Activated CD8-positive, alpha-beta memory T cell treated with anti-CD3 and anti-CD28 coated beads, Interleukin-2, amount 50 U/mL, for 24 hours (primary cell): ENCODE data around the gene FAM107B.

Source experiments
- DNase-seq: peaks from one replicate; pipeline ENCODE4 v3.0.0-alpha.2; 2020; ENCODE audit errors: extremely low read depth

The FAM107B gene

DNA sequence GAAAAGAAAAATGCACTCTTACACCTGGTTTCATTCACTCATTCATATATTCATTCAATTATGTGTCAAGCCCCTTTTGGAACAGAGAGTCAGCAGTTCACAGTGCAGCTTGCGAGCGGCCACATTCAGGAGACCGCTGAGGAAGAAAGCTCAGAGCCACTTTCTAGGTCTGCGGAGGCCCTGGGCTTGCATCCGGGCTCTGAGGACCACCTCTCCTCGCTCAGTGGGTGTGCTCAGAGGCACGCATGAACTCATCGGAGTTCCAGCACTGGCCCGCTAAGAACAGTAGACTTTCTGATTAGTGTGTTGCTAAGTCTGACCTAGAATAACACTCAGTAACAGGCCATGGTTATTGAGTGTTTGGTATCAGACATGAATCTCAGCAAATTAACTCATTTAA lies 1.8 kb upstream of the FAM107B start:
- DNase-seq: no peak

DNA sequence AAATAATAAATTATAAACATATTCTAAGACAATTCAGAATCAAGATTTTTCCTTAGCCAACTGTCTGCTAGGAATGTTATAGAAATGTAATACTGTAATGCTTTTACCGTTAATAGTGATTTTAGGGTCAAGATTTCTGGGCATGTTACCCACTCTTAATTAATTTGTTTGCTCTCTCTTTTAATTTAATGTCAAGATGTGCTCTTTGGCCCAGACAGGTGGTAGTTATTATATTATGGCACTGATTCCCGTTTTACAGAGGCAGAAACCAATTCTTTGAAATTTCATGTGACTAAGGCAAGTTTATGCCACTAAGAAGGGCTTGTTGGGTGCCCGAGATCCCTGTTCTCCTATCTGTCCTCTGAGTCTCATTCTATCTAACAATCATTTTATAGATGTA lies 959 bp upstream of the FAM107B start:
- DNase-seq: no peak

- DNase-seq: no peak
Measured at GRCh38 chr10:14774214-14774580, 500 bp downstream of the FAM107B start.

DNA sequence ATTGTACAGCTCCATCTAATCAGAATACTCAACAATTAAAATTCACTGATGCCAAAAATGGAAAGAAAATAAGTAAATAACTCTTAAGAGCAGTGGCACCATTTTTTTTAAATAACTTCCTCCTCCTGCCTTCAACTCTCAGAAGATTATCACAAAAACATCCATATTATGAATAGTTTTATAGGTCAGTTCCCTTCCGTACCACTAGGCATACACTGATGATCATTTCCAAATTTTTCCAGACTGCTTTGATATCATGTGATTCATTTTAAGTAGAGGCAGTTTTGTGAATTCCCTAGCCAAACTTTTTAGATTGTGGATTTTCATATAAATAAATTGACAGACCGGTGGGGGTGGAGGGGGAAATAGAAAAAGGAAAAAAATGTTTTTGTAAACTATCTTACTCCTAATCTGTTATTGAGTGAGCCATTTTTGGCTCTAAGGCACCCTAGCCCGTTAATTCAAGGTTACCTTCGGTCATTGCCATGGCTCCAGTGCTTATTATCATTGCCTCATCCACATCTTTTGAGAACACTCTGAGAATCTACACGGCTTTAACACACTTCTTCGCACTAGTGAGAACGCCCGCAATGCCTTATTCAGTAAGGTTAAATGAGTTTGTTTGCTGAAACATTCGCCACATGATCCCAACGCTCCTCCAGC lies 1.0 kb downstream of the FAM107B start:
- DNase-seq: no peak

DNA sequence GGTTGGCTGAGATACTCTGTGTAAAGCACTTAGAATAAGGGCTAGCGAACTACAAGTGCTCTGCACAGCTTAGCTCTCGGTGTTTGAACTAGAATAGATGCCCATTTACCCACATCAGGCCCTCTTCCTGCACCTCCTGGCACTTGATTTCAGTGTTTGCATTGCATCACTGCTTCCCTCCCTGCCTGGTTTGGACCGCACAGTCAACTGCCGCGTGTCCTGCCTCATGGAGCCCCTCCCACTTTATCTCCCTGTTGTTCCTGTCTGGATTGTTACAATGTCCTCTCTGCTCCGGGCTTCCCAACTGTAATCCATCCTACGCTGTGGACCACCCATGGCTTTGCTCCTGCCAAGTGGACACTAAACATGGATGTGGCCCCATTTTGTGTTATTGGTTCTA lies 2.3 kb downstream of the FAM107B start:
- DNase-seq: no peak

DNA sequence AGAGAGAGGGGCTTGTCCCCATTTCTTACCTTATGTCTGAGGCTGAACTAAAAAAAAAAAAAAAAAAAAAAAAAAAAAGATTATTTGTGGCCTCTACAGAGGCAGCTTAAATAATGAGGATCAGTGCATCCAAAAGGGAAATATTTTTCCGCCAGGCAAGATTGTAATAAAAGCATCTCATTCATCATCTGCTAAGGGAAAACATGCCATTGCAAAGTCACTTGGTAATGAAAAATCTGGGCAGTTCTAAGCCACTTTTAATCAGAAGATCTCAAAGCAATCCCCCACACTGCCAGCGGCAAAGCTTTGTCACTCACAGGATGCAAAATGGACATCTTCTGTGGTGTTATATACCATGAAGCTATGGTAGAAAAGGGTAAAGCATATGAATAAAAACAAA lies 3.8 kb downstream of the FAM107B start:
- DNase-seq: no peak

DNA sequence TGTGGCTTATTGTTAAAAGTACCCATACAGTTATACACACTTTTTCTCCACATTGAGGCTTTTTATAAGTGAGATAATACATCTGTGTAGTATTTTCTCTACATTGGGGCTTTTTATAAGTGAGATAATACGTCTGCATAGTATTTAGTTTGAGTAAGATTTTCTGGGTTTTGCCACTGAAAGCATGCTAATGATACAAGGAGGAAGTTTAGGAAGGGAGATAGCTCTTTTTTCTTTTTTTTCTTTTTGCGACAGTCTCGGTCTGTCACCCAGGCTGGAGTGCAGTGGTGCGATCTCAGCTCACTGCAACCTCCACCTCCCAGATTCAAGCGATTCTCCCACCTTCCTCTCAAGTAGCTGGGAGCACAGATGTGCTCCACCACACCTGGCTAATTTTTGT lies 13.3 kb downstream of the FAM107B start:
- no peak for DNase-seq

DNA sequence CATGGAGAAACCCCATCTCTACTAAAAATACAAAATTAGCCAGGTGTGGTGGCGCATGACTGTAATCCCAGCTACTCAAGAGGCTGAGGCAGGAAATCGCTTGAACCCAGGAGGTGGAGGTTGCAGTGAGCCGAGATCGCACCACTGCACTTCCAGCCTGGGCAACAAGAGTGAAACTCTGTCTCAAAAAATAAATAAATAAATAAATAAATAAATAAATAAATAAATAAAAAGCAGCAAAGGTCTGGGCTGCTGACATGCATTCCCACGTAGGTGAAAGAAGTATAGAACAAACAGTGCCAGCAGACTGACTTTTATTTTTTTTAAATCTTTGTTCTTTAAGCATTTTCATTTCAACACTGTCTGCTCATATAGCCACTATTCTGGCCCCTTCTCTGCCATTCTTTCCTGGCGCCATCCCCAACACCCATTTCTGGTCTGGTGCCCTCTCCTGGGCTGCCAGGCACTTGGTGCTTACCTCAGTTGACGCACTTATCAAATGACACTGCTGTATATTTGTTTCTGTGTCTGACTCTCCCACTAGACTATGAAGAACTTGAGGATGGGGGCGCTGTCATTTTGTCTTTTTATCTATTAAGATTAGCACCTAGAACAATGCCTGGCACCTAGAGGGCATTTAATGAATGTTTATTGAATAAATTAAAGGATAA lies 15.6 kb downstream of the FAM107B start:
- DNase-seq: no peak

DNA sequence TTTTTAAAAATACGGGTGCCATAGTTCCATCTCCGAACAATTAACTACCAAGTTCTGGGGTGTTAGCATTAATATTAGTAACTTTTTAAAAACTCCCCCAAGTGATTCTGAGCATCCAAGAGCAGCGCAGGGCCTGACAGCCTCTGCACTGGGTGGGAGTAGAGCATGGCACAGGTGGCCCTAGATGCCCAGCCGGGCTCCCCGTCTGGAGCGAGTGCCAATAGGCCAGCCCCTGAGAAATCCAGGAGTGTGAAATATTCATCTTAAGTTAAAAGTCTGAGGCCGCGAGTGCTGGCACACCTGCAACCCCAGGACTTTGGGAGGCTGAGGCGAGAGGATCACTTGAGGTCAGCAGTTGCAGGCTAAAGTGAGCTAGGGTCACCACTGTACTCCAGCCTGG lies 16.2 kb downstream of the FAM107B start:
- DNase-seq: no peak

- DNase-seq: no peak
Measured at GRCh38 chr10:14757986-14758385, 16.7 kb downstream of the FAM107B start.

- no peak for DNase-seq
Measured at GRCh38 chr10:14757394-14757793, 17.3 kb downstream of the FAM107B start.

- DNase-seq: no peak
Measured at GRCh38 chr10:14753441-14753840, 21.3 kb downstream of the FAM107B start.

- no peak for DNase-seq
Measured at GRCh38 chr10:14751921-14752320, 22.8 kb downstream of the FAM107B start.

GRCh38 chr10:14751014-14751896 lies 23.4 kb downstream of the FAM107B start:
- no peak for DNase-seq

- no peak for DNase-seq
Measured at GRCh38 chr10:14749070-14749809, 25.5 kb downstream of the FAM107B start.

DNA sequence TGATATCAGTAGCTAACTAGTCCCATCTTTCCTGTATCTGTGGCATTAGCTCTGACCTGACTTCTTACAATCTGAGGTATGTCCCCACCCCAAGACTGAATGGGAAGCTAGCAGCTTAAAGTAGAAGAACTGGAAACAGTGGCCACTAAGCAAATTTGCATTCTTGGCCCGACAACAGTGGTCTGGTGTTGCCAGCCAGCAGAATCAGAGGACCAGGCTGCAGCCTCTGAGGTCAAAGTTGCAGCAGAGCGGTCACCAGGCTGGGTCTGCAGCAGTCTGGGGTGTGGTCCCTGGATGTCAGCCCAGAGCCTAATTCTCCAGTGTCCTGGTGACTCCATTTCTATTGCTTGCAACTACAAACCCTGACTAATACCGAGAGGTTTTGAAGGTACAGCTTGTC lies 26.3 kb downstream of the FAM107B start:
- DNase-seq: no peak

DNA sequence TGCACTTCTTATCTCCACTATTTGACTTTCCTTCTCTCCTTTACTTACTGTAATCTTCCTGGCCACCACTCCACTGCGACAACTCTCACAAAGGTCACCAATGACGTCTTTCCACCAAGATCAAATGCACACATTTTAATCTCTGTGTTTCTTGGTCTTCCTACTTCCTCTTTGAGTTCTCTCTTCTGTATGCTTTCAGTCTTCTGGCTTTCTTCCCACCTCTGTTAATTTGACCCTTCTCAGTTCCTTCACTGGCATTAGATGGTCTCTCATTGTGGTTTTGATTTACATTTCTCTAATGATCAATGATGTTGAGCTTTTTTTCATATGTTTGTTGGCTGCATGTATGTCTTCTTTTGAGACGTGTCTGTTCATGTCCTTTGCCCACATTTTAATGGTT lies 31.9 kb downstream of the FAM107B start:
- no peak for DNase-seq

DNA sequence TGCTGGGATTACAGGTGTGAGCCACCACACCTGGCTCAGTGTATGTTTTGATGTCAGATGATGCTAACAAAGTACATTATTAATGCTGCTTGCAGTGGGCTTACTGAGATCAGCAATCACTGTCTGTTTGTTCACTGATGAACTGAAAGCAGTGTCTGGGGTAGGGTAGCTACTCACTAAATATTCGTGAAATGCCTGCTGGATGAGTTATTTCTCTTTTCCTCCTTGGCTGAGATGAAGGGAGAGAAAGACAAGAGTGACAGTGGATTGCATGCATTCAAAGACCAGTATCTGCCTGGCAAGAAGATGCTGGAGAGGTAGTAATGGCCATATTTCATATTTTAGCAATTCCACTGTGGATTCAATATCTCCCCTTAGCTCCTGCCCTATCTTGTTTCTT lies 32.3 kb downstream of the FAM107B start:
- no peak for DNase-seq

GRCh38 chr10:14740684-14741247 lies 33.9 kb downstream of the FAM107B start:
- DNase-seq: no peak

DNA sequence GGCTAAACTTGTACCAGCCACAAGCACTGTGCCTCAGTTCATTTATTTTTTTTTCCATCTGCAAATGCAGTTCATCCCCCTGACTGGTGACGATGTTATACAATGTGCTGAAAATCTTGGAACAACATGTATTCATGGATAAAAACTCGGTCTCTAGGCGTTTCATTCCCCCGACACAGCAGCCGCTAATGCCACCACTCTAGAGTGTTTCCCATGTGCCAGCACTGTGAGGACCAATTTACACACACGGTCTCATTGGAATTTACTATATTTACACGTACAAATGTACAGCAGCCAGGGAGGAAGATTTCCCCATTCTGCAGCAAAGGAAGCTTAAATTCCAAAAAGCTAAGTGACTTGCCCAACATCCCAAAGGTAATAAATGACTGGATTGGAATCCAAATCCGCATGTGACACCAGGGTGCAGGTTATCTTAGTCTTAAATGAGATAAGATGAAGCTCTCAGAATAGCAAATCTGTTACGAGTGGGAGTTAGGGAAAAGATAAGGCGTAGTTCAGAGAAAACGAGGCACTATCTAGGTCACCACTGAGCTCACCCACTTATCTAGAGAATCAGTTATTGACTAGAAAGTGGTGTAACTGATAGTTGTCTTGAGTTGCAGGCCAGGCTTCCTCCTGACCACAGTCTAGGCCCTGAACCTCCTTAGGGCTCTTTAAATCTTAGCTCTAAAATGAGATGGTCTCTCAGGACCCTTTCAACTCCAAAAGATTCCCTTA lies 36.7 kb downstream of the FAM107B start:
- no peak for DNase-seq

- DNase-seq: no peak
Measured at GRCh38 chr10:14736600-14737081, 38.1 kb downstream of the FAM107B start.
